Measurements from ENCODE around the gene SLC17A1.

Gene SLC17A1

GRCh38 chr6:25874822-25875562 lies 43.1 kb upstream of the SLC17A1 start:
- TF ChIP-seq POLR2AphosphoS5 (IDR thresholded peaks at IDR 0.05; ENCODE audit: low read depth, low read length) = no peak
- no peak for TF ChIP-seq REST (IDR thresholded peaks at IDR 0.05; ENCODE audit: insufficient read depth in 1 of 2, low read depth in 2 of 2, low read length in 2 of 2)
- TF ChIP-seq SIN3A (IDR thresholded peaks at IDR 0.05; ENCODE audit: borderline replicate concordance, insufficient read depth, low read length) = no peak
- no peak for TF ChIP-seq FOXP2 (optimal IDR thresholded peaks at IDR 0.05; ENCODE audit: borderline replicate concordance, extremely low read depth, extremely low read length, insufficient read depth)
- no peak for TF ChIP-seq TAF1 (IDR thresholded peaks at IDR 0.05; ENCODE audit: borderline replicate concordance, insufficient read depth, low read length)

GRCh38 chr6:25874118-25874517 lies 42.3 kb upstream of the SLC17A1 start, which contains the start of gene SLC17A3:
SLC17A3 (minus strand) TSS chr6:25874243; CDS start chr6:25868387, 5,856 bp downstream.
- TF ChIP-seq FOXP2 (optimal IDR thresholded peaks at IDR 0.05; ENCODE audit: borderline replicate concordance, extremely low read depth, extremely low read length, insufficient read depth) (no peak), POLR2AphosphoS5 (IDR thresholded peaks at IDR 0.05; ENCODE audit: low read depth, low read length) (no peak), TAF1 (IDR thresholded peaks at IDR 0.05; ENCODE audit: borderline replicate concordance, insufficient read depth, low read length) (no peak), REST (IDR thresholded peaks at IDR 0.05; ENCODE audit: insufficient read depth in 1 of 2, low read depth in 2 of 2, low read length in 2 of 2) (no peak), SIN3A (IDR thresholded peaks at IDR 0.05; ENCODE audit: borderline replicate concordance, insufficient read depth, low read length) (no peak)

- TF ChIP-seq POLR2AphosphoS5 (IDR thresholded peaks at IDR 0.05; ENCODE audit: low read depth, low read length) = no peak
- TF ChIP-seq TAF1 (IDR thresholded peaks at IDR 0.05; ENCODE audit: borderline replicate concordance, insufficient read depth, low read length) = no peak
- no peak for TF ChIP-seq FOXP2 (optimal IDR thresholded peaks at IDR 0.05; ENCODE audit: borderline replicate concordance, extremely low read depth, extremely low read length, insufficient read depth)
- TF ChIP-seq SIN3A (IDR thresholded peaks at IDR 0.05; ENCODE audit: borderline replicate concordance, insufficient read depth, low read length) = no peak
- no peak for TF ChIP-seq REST (IDR thresholded peaks at IDR 0.05; ENCODE audit: insufficient read depth in 1 of 2, low read depth in 2 of 2, low read length in 2 of 2)
Measured at GRCh38 chr6:25872814-25873213, 41.0 kb upstream of the SLC17A1 start.

- TF ChIP-seq FOXP2 (optimal IDR thresholded peaks at IDR 0.05; ENCODE audit: borderline replicate concordance, extremely low read depth, extremely low read length, insufficient read depth) (no peak), REST (IDR thresholded peaks at IDR 0.05; ENCODE audit: insufficient read depth in 1 of 2, low read depth in 2 of 2, low read length in 2 of 2) (no peak), POLR2AphosphoS5 (IDR thresholded peaks at IDR 0.05; ENCODE audit: low read depth, low read length) (no peak), SIN3A (IDR thresholded peaks at IDR 0.05; ENCODE audit: borderline replicate concordance, insufficient read depth, low read length) (no peak), TAF1 (IDR thresholded peaks at IDR 0.05; ENCODE audit: borderline replicate concordance, insufficient read depth, low read length) (no peak)
Measured at GRCh38 chr6:25869840-25870239, 38.0 kb upstream of the SLC17A1 start.

Measured in PFSK-1 (cell line).